HG02798 (cell line): ENCODE measurements around the gene F2RL2.

Experiments
- ATAC-seq: cut with Tn5 transposase; IDR thresholded peaks from one replicate; pipeline ENCODE4 v1.9.1; 2021; ENCODE audit warnings: mild to moderate bottlenecking; ENCODE audit not compliant: unreplicated experiment, poor library complexity

Gene F2RL2

GRCh38 chr5:76622973-76623596 is at the start of gene F2RL2:
F2RL2 (minus strand) TSS chr5:76623403; CDS start chr5:76623230, 173 bp downstream.
- ATAC-seq: no peak

GRCh38 chr5:76672242-76672641 is 49.0 kb upstream of the F2RL2 start:
- ATAC-seq: no peak

- no peak for ATAC-seq
These were observed 47.3 kb upstream of the F2RL2 start for GRCh38 chr5:76670508-76670907.

GRCh38 chr5:76669245-76669644 is 46.0 kb upstream of the F2RL2 start:
- ATAC-seq: no peak

GRCh38 chr5:76667495-76667894 is 44.3 kb upstream of the F2RL2 start:
- no peak for ATAC-seq

GRCh38 chr5:76664079-76664478 is 40.9 kb upstream of the F2RL2 start:
- ATAC-seq: no peak

- no peak for ATAC-seq
These were observed 40.4 kb upstream of the F2RL2 start for GRCh38 chr5:76663573-76663972.

- ATAC-seq: no peak
These were observed 39.3 kb upstream of the F2RL2 start for GRCh38 chr5:76662521-76662920.

- no peak for ATAC-seq
These were observed 37.2 kb upstream of the F2RL2 start for GRCh38 chr5:76660360-76660759.

GRCh38 chr5:76657683-76658311 is 34.6 kb upstream of the F2RL2 start:
- ATAC-seq: no peak

GRCh38 chr5:76657091-76657490 is 33.9 kb upstream of the F2RL2 start:
- no peak for ATAC-seq

- ATAC-seq: no peak
These were observed 29.7 kb upstream of the F2RL2 start for GRCh38 chr5:76652809-76653414.

GRCh38 chr5:76649140-76649539 is 25.9 kb upstream of the F2RL2 start:
- no peak for ATAC-seq

GRCh38 chr5:76643371-76643770 is 20.2 kb upstream of the F2RL2 start:
- ATAC-seq: no peak

- no peak for ATAC-seq
These were observed 19.3 kb upstream of the F2RL2 start for GRCh38 chr5:76642390-76643040.

GRCh38 chr5:76641514-76642120 is 18.4 kb upstream of the F2RL2 start:
- ATAC-seq: no peak

GRCh38 chr5:76638479-76638878 is 15.3 kb upstream of the F2RL2 start:
- ATAC-seq: peak; percentile 46

GRCh38 chr5:76637490-76637889 is 14.3 kb upstream of the F2RL2 start:
- no peak for ATAC-seq

- ATAC-seq: no peak
These were observed 11.5 kb upstream of the F2RL2 start for GRCh38 chr5:76634661-76635060.

GRCh38 chr5:76626738-76627137 is 3.5 kb upstream of the F2RL2 start:
- no peak for ATAC-seq
